PC-9 (cell line): ENCODE measurements around the gene CDKN2AIP. TPM values are rescaled to one million over a fixed set of nuclear protein-coding genes. Genes with fewer than 3 reads are reported as not detected.

ENCODE experiments used
- BruUV-seq: library from RNA; stranded (reverse); fragments of 400-500 nt; replicated peaks from 2 replicates; lab custom pipeline; 2021; lab: Mats Ljungman, UMichigan
- CTCF ChIA-PET: fragments of 300-600 bp; sonication (Branson Sonifier 250); formaldehyde crosslinking; loops from one replicate; lab custom pipeline; 2022; ENCODE audit warnings: antibody characterized with exemption; lab: Charles Lee
- POLR2A ChIA-PET: fragments of 300-600 bp; sonication (Branson Sonifier 250); formaldehyde crosslinking; loops from one replicate; lab custom pipeline; 2022; ENCODE audit warnings: antibody characterized with exemption; ENCODE audit not compliant: unreplicated experiment; lab: Charles Lee
- DNase-seq, 2 experiments: peaks; one replicate each; pipeline versions ENCODE4 v3.0.0 to v3.0.0-alpha.2; 2015 to 2022; ENCODE audit warnings: mixed read lengths in 1 of 2
- H2AFZ ChIP-seq: fragments of 200-600 bp; sonication (generic); 2 replicates; pipeline ENCODE4 v1.8.1; 2017; ENCODE audit warnings: antibody characterized with exemption
- H3F3A ChIP-seq: fragments of 200-600 bp; sonication (generic); 2 replicates; pipeline ENCODE4 v1.8.1; 2017; ENCODE audit warnings: antibody characterized with exemption, mild to moderate bottlenecking, low read depth; ENCODE audit not compliant: insufficient read depth
- H3K27ac ChIP-seq: fragments of 200-600 bp; sonication (generic); 2 replicates; pipeline ENCODE4 v1.6.1; 2016; ENCODE audit warnings: mixed run types
- H3K27me3 ChIP-seq: fragments of 200-600 bp; sonication (generic); 2 replicates; pipeline ENCODE4 v1.6.1; 2016; ENCODE audit warnings: low read depth, mixed run types; ENCODE audit not compliant: insufficient read depth
- H3K36me3 ChIP-seq: fragments of 200-600 bp; sonication (generic); 2 replicates; pipeline ENCODE4 v1.6.1; 2016; ENCODE audit warnings: low read depth, mixed run types
- H3K4me1 ChIP-seq: fragments of 200-600 bp; sonication (generic); replicated peaks from 2 replicates; pipeline ENCODE4 v1.6.1; 2016; ENCODE audit warnings: mixed run types; ENCODE audit not compliant: insufficient read depth
- H3K4me2 ChIP-seq: fragments of 200-600 bp; sonication (generic); 2 replicates; pipeline ENCODE4 v1.6.1; 2017; ENCODE audit warnings: mixed run types
- H3K4me3 ChIP-seq: fragments of 200-600 bp; sonication (generic); 2 replicates; pipeline ENCODE4 v1.6.1; 2016; ENCODE audit warnings: mixed run types
- H3K79me2 ChIP-seq: fragments of 200-600 bp; sonication (generic); 2 replicates; pipeline ENCODE4 v1.6.1; 2017; ENCODE audit warnings: low read depth, mixed run types
- H3K9me2 ChIP-seq: fragments of 200-600 bp; sonication (generic); 2 replicates; pipeline ENCODE4 v1.8.1; 2017; ENCODE audit warnings: mild to moderate bottlenecking; ENCODE audit not compliant: insufficient read depth
- H3K9me3 ChIP-seq: fragments of 200-600 bp; sonication (generic); 2 replicates; pipeline ENCODE4 v1.8.1; 2016; ENCODE audit warnings: low read depth; ENCODE audit not compliant: insufficient read depth
- H4K20me1 ChIP-seq: fragments of 200-600 bp; sonication (generic); 2 replicates; pipeline ENCODE4 v1.8.1; 2017; ENCODE audit not compliant: insufficient read depth
- EZH2 ChIP-seq: fragments of 200-600 bp; sonication (generic); IDR thresholded peaks from 2 replicates; pipeline ENCODE4 v1.8.0; 2017; ENCODE audit warnings: antibody characterized with exemption, low read depth
- intact Hi-C: fragments of 100-400 bp; cut with micrococcal nuclease; formaldehyde crosslinking; loops from one replicate; pipeline ENCODE4 v1.10.0; 2022; ENCODE audit not compliant: unreplicated experiment
- total RNA-seq: library from RNA; stranded (reverse); gene quantifications from 2 replicates; pipeline ENCODE4 v1.2.3, GENCODE V29; 2021
- TF ChIP-seq, protein P1 (sequence below): fragments of 200-600 bp; sonication (generic); conservative IDR thresholded peaks from 2 replicates; pipeline ENCODE4 v1.6.1; 2017; ENCODE audit warnings: mixed run types, antibody characterized with exemption, mild to moderate bottlenecking, moderate library complexity

The CDKN2AIP gene
- total RNA-seq, 1 experiment from 2014 or later, result 8.7 TPM

DNA sequence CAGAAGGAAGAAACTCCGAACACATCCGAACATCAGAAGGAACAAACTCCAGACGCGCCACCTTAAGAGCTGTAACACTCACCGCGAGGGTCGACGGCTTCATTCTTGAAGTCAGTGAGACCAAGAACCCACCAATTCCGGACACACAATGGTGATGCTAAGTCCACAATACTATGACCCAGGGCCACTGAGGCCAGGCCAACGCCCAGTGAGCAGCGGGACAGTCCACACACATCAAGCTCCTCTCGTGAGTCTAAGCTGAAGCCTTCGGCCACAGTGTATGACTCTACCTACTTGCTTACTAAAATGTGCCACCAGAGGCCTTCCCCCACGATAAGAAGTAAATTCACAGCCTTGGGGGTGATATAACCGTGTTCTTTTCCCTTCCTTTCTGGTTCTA is 10.2 kb upstream of the CDKN2AIP start:
- peaks cover 13% of the 10 kb centered on the region for H3K4me1 ChIP-seq
- intact Hi-C loops, result no loop called here
- no peaks in the 10 kb centered on the region for H3K27me3 ChIP-seq
- ChIA-PET POLR2A (no interaction called here), CTCF (no interaction called here)
- no peaks in the 10 kb centered on the region for H4K20me1 ChIP-seq
- TF ChIP-seq EZH2, result no peak
- TF ChIP-seq, protein P1, sequence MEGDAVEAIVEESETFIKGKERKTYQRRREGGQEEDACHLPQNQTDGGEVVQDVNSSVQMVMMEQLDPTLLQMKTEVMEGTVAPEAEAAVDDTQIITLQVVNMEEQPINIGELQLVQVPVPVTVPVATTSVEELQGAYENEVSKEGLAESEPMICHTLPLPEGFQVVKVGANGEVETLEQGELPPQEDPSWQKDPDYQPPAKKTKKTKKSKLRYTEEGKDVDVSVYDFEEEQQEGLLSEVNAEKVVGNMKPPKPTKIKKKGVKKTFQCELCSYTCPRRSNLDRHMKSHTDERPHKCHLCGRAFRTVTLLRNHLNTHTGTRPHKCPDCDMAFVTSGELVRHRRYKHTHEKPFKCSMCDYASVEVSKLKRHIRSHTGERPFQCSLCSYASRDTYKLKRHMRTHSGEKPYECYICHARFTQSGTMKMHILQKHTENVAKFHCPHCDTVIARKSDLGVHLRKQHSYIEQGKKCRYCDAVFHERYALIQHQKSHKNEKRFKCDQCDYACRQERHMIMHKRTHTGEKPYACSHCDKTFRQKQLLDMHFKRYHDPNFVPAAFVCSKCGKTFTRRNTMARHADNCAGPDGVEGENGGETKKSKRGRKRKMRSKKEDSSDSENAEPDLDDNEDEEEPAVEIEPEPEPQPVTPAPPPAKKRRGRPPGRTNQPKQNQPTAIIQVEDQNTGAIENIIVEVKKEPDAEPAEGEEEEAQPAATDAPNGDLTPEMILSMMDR, result no peak
- no peak overlapping the region for H2AFZ ChIP-seq
- no peak overlapping the region for H3K4me2 ChIP-seq
- no peaks in the 10 kb centered on the region for H3K36me3 ChIP-seq
- no peak for DNase-seq
- no peak overlapping the region for H3K27ac ChIP-seq
- no TSS peak for BruUV-seq
- no peak overlapping the region for H3K4me3 ChIP-seq
- H3K9me3 ChIP-seq, result no peaks in the 10 kb centered on the region
- no peaks in the 10 kb centered on the region for H3K9me2 ChIP-seq
- no peaks in the 10 kb centered on the region for H3K79me2 ChIP-seq
- H3F3A ChIP-seq, result peaks cover 15% of the 10 kb centered on the region; the same call in 1 of the 2 replicates

DNA sequence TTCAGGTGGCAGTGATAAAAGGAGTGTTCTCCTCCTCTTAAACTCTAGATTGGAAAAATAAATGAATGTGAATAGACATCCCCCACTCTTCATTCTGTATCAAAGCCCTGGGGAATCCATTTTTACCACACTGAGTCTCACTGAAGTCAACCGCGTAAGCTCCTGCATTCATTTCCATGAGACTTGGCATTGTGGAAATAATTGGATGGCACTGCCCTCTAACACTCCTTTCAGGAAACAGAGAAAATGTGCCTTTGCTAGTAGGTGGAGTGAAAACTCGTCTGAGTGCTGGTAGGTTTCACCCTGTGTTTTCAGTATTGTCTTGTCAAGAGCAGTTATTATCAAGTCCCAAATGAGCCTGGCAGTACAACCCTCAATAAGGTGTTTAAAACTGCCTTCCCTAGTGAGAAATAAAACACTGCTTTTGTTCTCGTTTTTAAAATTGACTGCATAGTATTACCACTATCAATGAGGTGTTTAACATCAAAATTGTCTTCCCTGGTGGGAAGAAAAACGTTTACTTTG is 9.7 kb upstream of the CDKN2AIP start:
- Histone ChIP-seq H3K36me3 (no peaks in the 10 kb centered on the region), H3K9me2 (no peaks in the 10 kb centered on the region), H4K20me1 (no peaks in the 10 kb centered on the region), H3K27me3 (no peaks in the 10 kb centered on the region), H2AFZ (no peak overlapping the region), H3K4me3 (no peak overlapping the region), H3F3A (peaks cover 19% of the 10 kb centered on the region; the same call in 1 of the 2 replicates), H3K4me2 (no peak overlapping the region), H3K79me2 (no peaks in the 10 kb centered on the region), H3K4me1 (peaks cover 18% of the 10 kb centered on the region), H3K9me3 (no peaks in the 10 kb centered on the region), H3K27ac (no peak overlapping the region)
- ChIA-PET CTCF (no interaction called here), POLR2A (no interaction called here)
- no peak for TF ChIP-seq EZH2
- TF ChIP-seq, protein P1, result no peak
- intact Hi-C loops, result no loop called here
- no peak for DNase-seq
- no TSS peak for BruUV-seq

DNA sequence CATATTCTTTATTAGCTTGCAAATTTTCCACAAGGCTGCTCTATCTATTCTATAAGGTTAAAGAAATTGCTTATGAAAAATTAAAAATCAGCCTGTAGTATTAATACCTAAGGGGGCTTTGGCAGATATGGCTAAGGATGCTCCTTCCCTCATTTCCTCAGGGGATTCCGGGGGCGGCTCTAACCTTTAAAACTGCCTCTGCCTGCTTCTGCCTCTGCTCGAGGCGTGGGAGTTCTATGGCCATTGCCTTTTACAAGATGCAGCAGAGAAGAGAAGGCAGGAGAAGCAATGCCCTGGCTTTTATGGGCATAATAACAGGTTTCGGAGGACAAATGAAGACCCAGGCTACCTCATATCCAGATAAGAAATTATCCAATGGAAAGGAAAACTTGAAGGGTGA is 8.6 kb upstream of the CDKN2AIP start:
- Histone ChIP-seq H3K36me3 (no peaks in the 10 kb centered on the region), H3K4me2 (no peak overlapping the region), H3K4me3 (no peak overlapping the region), H3K27ac (no peak overlapping the region), H3K4me1 (peaks cover 19% of the 10 kb centered on the region), H3K9me3 (no peaks in the 10 kb centered on the region), H2AFZ (no peak overlapping the region), H4K20me1 (no peaks in the 10 kb centered on the region), H3K27me3 (no peaks in the 10 kb centered on the region), H3K9me2 (no peaks in the 10 kb centered on the region), H3F3A (peaks cover 21% of the 10 kb centered on the region; the same call in 1 of the 2 replicates), H3K79me2 (no peaks in the 10 kb centered on the region)
- ChIA-PET CTCF (no interaction called here), POLR2A (no interaction called here)
- intact Hi-C loops, result no loop called here
- no TSS peak for BruUV-seq
- TF ChIP-seq, protein P1, result no peak
- no peak for TF ChIP-seq EZH2
- no peak for DNase-seq
